Gastrocnemius medialis (tissue), 4 donors: ENCODE results near the gene ATG4D.
A peak's percentile ranks its signal among the peaks of the same experiment; 100 is the strongest.

Source experiments
- POLR2A ChIP-seq, 2 donors: fragments of 450-650 bp; IDR thresholded peaks; one replicate each; pipeline ENCODE4 v1.6.1; 2017; ENCODE audit warnings: antibody characterized with exemption in 2 of 2, mild to moderate bottlenecking in 2 of 2, moderate library complexity in 2 of 2
- TF ChIP-seq, protein P1 (sequence below), 5 experiments: fragments of 450-650 bp in 3 of 5; fragments of 200-600 bp in 2 of 5; sonication (generic) in 2 of 5; IDR thresholded peaks in 4 of 5; conservative IDR thresholded peaks in 1 of 5; 1 replicate in 4 of 5; 2 replicates in 1 of 5; pipeline ENCODE4 v1.5.1; 2016 to 2019; ENCODE audit warnings: antibody characterized with exemption in 5 of 5, mild to moderate bottlenecking in 3 of 5, moderate library complexity in 3 of 5

- no peak for TF ChIP-seq POLR2A (IDR thresholded peaks at IDR 0.05)
- TF ChIP-seq, protein P1, sequence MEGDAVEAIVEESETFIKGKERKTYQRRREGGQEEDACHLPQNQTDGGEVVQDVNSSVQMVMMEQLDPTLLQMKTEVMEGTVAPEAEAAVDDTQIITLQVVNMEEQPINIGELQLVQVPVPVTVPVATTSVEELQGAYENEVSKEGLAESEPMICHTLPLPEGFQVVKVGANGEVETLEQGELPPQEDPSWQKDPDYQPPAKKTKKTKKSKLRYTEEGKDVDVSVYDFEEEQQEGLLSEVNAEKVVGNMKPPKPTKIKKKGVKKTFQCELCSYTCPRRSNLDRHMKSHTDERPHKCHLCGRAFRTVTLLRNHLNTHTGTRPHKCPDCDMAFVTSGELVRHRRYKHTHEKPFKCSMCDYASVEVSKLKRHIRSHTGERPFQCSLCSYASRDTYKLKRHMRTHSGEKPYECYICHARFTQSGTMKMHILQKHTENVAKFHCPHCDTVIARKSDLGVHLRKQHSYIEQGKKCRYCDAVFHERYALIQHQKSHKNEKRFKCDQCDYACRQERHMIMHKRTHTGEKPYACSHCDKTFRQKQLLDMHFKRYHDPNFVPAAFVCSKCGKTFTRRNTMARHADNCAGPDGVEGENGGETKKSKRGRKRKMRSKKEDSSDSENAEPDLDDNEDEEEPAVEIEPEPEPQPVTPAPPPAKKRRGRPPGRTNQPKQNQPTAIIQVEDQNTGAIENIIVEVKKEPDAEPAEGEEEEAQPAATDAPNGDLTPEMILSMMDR (IDR thresholded peaks at IDR 0.05 in 4 of 5, conservative IDR thresholded peaks at IDR 0.05 in 1 of 5), result peak; percentile 52 to 79 (median 59)
Observed at GRCh38 chr19:10505583-10506229, 38.0 kb upstream of the ATG4D start.
